Glomerular visceral epithelial cell (primary cell): ENCODE measurements around the gene CYP2U1.
"Not testable (repeated sequence)": the region's sequence is repeated elsewhere in the genome, so short reads cannot be mapped to it uniquely, and the experiment has no call there.

Experiments used
- DNase-seq: peaks from one replicate; pipeline ENCODE4 v3.0.0-alpha.2; 2016; ENCODE audit errors: extremely low spot score

CYP2U1 gene

GRCh38 chr4:107922486-107923473, 8.6 kb upstream of the CYP2U1 start:
- DNase-seq, result no peak

GRCh38 chr4:107925713-107926112, 5.6 kb upstream of the CYP2U1 start:
- not testable (repeated sequence) for DNase-seq

DNA sequence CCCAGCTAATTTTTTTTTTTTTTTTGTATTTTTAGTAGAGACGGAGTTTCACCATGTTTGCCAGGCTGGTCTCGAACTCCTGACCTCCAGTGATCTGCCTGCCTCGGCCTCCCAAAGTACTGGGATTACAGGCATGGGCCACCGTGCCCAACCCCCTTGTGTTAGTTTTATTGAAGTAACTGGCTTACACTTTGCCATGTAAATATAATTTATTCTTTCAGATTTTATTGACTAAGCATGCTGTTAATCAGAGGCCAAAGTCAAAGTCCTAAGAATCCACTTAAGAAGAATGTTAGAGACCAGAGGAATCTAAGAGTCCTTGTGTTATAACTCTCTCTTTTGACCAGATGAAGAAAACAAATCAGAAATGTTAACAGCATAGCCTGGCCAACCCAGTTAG, 4.5 kb upstream of the CYP2U1 start:
- DNase-seq, result not testable (repeated sequence)

- DNase-seq, result no peak
Measured at GRCh38 chr4:107931775-107932321, 499 bp downstream of the CYP2U1 start.

DNA sequence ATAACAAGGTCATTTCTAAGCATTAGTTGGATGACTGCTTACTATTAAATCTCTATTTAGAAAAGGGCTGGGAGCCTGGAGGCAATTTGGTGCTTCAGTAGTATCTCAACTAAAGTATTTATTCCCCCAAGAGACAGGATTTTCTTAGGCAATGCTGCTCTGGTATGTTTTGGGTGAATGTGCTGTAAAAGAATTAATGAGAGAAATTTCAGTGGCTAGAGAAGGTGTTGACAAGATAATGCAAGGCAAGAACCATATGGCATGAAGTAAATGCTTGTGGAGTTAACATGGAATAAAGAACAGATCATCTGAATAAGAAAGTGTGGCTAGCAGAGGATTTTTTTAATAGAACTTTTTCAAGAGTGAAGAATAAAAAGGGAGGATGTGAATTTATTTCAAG, 3.9 kb downstream of the CYP2U1 start:
- DNase-seq, result no peak

- no peak for DNase-seq
Measured at GRCh38 chr4:107937040-107937439, 5.7 kb downstream of the CYP2U1 start.

GRCh38 chr4:107939307-107939706, 8.0 kb downstream of the CYP2U1 start:
- no peak for DNase-seq

GRCh38 chr4:107945809-107946208, 14.5 kb downstream of the CYP2U1 start:
- DNase-seq, result no peak

GRCh38 chr4:107950746-107951540, 19.6 kb downstream of the CYP2U1 start:
- DNase-seq, result no peak

DNA sequence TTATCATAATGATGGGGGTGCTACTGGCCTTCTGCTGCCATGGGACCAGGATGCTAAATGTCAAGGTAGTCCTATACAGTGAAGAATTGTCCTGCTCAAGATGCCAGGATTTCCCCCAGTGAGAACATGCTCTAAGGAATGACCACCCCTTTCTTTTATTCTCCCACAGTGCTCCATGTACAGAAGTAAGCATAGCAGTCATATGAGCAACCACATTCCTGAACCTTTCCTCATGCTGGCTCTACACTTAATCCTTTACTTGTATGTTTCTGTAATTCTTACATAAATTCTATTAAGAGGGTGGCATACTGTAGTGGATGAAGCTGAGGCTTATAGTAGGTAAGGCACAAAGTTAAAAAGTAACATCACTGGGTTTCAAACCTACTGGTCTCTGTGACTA, 20.2 kb downstream of the CYP2U1 start:
- DNase-seq, result peak; percentile 50

GRCh38 chr4:107956011-107956410, 24.7 kb downstream of the CYP2U1 start:
- no peak for DNase-seq

DNA sequence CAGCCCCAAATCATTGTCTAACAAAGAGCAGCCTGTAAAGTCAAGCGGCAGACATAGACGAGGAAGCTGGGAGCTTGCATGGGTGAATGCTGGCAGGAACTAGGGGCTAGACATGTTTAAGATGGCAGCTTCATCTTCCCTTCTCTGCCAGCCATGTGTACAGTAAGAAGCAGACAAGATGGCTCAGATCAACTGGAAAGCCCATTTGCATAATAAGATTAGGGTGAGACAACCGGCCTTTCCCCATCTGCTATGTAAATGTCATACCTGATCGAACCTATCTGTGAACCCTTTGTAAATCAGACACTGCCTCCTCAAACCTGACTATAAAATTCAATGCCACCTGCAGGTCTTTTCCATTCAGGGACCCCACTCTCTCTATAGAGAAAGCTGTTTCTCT, 35.6 kb downstream of the CYP2U1 start:
- no peak for DNase-seq

- not testable (repeated sequence) for DNase-seq
Measured at GRCh38 chr4:107967519-107967918, 36.2 kb downstream of the CYP2U1 start.

GRCh38 chr4:107967921-107968320, 36.6 kb downstream of the CYP2U1 start:
- DNase-seq, result not testable (repeated sequence)

- DNase-seq, result no peak
Measured at GRCh38 chr4:107970063-107970798, 38.9 kb downstream of the CYP2U1 start.

- DNase-seq, result no peak
Measured at GRCh38 chr4:107972605-107973004, 41.3 kb downstream of the CYP2U1 start.

DNA sequence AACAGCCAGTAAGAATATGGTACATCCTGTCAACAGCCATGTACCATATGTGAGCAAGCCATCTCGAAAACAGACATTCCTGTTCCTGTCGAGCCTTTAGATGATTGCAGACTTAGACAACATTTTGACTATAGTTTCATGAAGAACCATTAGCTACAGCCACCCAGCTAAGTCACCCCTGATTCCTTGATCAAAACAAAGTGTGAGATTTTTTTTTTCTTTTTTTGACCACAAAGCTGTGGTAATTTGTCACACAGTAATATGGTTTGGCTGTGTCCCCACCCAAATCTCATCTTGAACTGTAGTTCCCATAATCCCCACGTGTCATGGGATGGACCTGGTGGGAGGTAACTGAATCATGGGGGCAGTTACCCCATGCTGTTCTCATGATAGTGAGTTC, 43.2 kb downstream of the CYP2U1 start:
- DNase-seq, result no peak

DNA sequence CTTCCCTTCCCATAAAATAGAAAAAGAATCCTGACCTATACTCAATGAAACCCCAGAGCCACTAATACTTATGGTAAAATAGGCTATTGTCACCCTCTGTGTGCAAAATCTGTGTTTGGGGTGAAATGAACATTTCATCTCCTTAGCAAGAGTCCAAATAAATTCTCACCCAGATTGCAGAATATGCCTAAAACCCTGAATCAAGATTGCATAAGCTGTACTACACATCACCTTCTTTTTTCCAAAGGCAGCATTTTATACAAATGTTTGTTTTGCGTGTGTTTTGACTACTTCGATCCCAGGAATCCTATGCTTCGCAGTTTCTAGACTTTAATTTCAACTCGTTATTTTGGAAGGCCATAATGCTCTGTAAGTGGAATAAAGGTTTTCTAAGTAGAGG, 46.1 kb downstream of the CYP2U1 start:
- no peak for DNase-seq

DNA sequence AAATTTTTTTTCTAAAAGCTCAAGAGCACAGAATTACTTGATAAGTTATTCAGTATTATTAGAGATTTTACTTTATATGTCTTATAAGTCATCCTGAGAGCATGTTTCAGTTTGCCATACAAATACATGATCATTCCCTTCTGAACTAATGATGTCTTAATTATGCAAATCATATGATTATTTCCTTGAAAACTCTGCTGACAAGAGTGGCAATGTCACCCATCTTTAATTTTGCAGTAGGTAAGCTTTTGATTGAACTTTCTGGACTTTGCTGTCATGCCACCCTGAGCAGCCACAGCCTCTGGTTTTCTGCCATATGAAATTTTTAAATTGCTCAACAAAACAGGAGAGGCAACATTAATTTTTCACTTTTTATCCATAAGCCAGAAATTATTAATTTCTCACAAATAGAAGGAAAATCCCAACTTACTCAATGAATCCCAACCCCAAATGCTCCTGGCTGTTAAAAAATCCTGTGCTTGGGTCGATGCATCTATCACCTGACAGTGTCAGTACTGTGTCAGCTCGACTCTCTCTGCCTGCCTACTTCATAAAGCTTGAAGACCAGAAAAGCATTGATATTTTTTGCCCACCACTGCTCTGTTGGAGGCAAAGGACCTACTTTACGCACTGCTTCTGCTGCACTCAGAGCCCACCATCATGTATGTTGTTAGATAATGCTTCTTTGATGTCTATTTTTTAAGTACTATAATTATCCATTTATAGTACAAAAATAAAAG, 46.8 kb downstream of the CYP2U1 start:
- no peak for DNase-seq

DNA sequence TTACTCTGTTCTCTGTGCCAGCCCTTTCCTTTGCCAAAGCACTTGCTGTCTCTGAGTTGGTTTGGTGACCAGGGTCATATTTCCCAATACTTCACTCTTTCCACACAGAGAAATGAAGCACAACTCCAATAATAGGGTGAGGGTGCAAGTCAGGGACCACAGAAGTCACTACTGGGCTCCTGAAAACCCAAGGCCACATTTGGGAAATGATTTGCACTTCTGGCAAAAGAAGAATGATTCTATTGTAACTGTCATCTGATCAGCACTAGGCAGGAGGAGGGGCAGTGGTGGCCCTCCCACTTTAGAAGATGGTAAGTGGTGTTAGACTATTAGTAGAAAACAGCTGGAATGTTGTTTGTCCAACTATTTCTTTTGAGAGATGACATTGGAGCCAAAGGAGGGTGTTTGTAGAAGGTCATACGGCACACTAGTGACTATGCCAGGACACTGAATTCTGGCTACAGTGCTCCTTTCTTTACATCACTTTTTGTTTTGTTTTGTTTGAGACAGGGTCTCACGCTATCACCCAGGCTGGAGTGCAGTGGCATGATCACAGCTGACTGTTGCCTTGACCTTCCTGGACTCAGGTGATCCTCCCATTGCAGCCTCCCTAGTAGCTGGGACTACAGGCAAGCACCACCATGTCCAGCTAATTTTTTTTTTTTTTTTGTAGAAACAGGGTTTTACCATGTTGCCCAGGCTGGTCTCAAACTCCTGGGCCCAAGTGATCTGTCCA, 47.5 kb downstream of the CYP2U1 start:
- DNase-seq, result no peak
